Measurements from ENCODE around the gene MYCBP.
"Not testable (repeated sequence)": the region's sequence is repeated elsewhere in the genome, so short reads cannot be mapped to it uniquely, and the experiment has no call there.

DNA sequence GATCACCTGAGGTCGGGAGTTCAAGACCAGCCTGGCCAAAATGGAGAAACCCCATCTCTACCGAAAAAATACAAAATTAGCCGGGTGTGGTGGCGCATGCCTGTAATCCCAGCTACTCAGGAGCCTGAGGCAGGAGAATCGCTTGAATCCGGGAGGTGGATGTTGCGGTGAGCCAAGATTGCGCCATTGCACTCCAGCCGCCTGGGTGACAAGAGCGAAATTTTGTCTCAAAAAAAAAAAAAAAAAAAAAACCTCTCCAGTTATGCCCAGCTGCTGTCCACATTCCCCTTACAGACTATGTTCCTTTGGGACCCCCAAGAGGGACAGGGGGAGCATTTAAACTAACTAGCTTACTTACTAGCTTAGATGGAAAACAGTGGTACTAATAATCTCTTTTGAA lies 36.8 kb downstream of the MYCBP start:
- not testable (repeated sequence) for TF ChIP-seq POLR2AphosphoS5, POLR2A (IDR thresholded peaks at IDR 0.05)

Measured in sigmoid colon (tissue), 4 donors.